CD4-positive, alpha-beta T cell treated with Interleukin-10 for 1 hour (primary cell): ENCODE measurements around the gene CCDC70.
A peak's percentile ranks its signal among the peaks of the same experiment; 100 is the strongest.
"Not testable (repeated sequence)": the region's sequence is repeated elsewhere in the genome, so short reads cannot be mapped to it uniquely, and the experiment has no call there.

ENCODE experiments used
- DNase-seq: peaks from one replicate; pipeline ENCODE4 v3.0.0-alpha.2; 2020

The CCDC70 gene

GRCh38 chr13:51865838-51866237, 4.1 kb downstream of the CCDC70 start:
- DNase-seq, result no peak

GRCh38 chr13:51867062-51867461, 5.3 kb downstream of the CCDC70 start:
- DNase-seq, result no peak

- DNase-seq, result no peak
Measured at GRCh38 chr13:51869916-51870315, 8.1 kb downstream of the CCDC70 start.

- no peak for DNase-seq
Measured at GRCh38 chr13:51870616-51871015, 8.8 kb downstream of the CCDC70 start.

GRCh38 chr13:51873117-51873798, 11.5 kb downstream of the CCDC70 start:
- no peak for DNase-seq

GRCh38 chr13:51873837-51874236, 12.1 kb downstream of the CCDC70 start:
- DNase-seq, result no peak

- no peak for DNase-seq
Measured at GRCh38 chr13:51874651-51875050, 12.9 kb downstream of the CCDC70 start.

GRCh38 chr13:51879133-51879532, 17.4 kb downstream of the CCDC70 start:
- DNase-seq, result no peak

GRCh38 chr13:51881296-51881695, 19.5 kb downstream of the CCDC70 start:
- DNase-seq, result no peak

GRCh38 chr13:51882570-51883225, 20.9 kb downstream of the CCDC70 start:
- no peak for DNase-seq

- no peak for DNase-seq
Measured at GRCh38 chr13:51883226-51883600, 21.4 kb downstream of the CCDC70 start.

GRCh38 chr13:51885651-51886050, 23.9 kb downstream of the CCDC70 start:
- DNase-seq, result no peak

GRCh38 chr13:51887468-51887867, 25.7 kb downstream of the CCDC70 start:
- no peak for DNase-seq

GRCh38 chr13:51892657-51893056, 30.9 kb downstream of the CCDC70 start:
- DNase-seq, result no peak

- DNase-seq, result no peak
Measured at GRCh38 chr13:51894239-51894638, 32.5 kb downstream of the CCDC70 start.

- DNase-seq, result peak; percentile 52
Measured at GRCh38 chr13:51895906-51896888, 34.4 kb downstream of the CCDC70 start.

GRCh38 chr13:51900471-51900870, 38.7 kb downstream of the CCDC70 start:
- no peak for DNase-seq

GRCh38 chr13:51902776-51903175, 41.0 kb downstream of the CCDC70 start:
- no peak for DNase-seq

- no peak for DNase-seq
Measured at GRCh38 chr13:51905787-51906186, 44.0 kb downstream of the CCDC70 start.

- DNase-seq, result no peak
Measured at GRCh38 chr13:51906581-51906980, 44.8 kb downstream of the CCDC70 start.

GRCh38 chr13:51907040-51907732, 45.4 kb downstream of the CCDC70 start:
- no peak for DNase-seq

- DNase-seq, result not testable (repeated sequence)
Measured at GRCh38 chr13:51909265-51909664, 47.5 kb downstream of the CCDC70 start.

- no peak for DNase-seq
Measured at GRCh38 chr13:51910508-51910907, 48.7 kb downstream of the CCDC70 start.
